Ascending aorta (tissue), 2 donors: ENCODE data around the gene MEIKIN. TPM values are rescaled to one million over a fixed set of nuclear protein-coding genes. Genes with fewer than 3 reads are reported as not detected.

Source experiments
- DNase-seq, 2 donors: peaks; one replicate each; pipeline ENCODE4 v3.0.0-alpha.2; 2019; ENCODE audit warnings: low spot score in 2 of 2
- H3K27ac ChIP-seq, 2 donors: fragments of 200-600 bp; sonication (generic); one replicate each; pipeline ENCODE4 v1.5.1; 2016 to 2017; ENCODE audit warnings: mild to moderate bottlenecking in 1 of 2
- H3K27me3 ChIP-seq: fragments of 200-600 bp; sonication (generic); one replicate; pipeline ENCODE4 v1.5.1; 2017
- H3K36me3 ChIP-seq, 2 donors: fragments of 200-600 bp; sonication (generic); one replicate each; pipeline ENCODE4 v1.5.1; 2016
- H3K4me1 ChIP-seq, 2 donors: fragments of 200-600 bp; sonication (generic); one replicate each; pipeline ENCODE4 v1.5.1; 2016 to 2017; ENCODE audit warnings: mild to moderate bottlenecking in 1 of 2
- H3K4me3 ChIP-seq, 2 donors: fragments of 200-600 bp; sonication (generic); one replicate each; pipeline ENCODE4 v1.5.1; 2016 to 2017; ENCODE audit warnings: mild to moderate bottlenecking in 1 of 2
- H3K9me3 ChIP-seq, 2 donors: fragments of 200-600 bp; sonication (generic); one replicate each; pipeline ENCODE4 v1.5.1; 2016
- intact Hi-C: fragments of 100-400 bp; cut with DNase I; formaldehyde crosslinking; loops from one replicate; pipeline ENCODE4 v1.15.1; 2023
- total RNA-seq: library from RNA; depleted of rRNA; stranded (reverse); fragments of >200 nt; gene quantifications from one replicate; pipeline ENCODE4 v1.1.0, GENCODE V29; 2016
- TF ChIP-seq, protein P1 (sequence below), 3 experiments: fragments of 200-600 bp in 2 of 3; fragments of 450-650 bp in 1 of 3; sonication (generic) in 2 of 3; IDR thresholded peaks; one replicate each; pipeline ENCODE4 v1.5.1; 2016 to 2019; ENCODE audit warnings: antibody characterized with exemption in 3 of 3, mild to moderate bottlenecking in 1 of 3, moderate library complexity in 1 of 3

The MEIKIN gene
- total RNA-seq, 1 donor from 2014 or later: not detected

DNA sequence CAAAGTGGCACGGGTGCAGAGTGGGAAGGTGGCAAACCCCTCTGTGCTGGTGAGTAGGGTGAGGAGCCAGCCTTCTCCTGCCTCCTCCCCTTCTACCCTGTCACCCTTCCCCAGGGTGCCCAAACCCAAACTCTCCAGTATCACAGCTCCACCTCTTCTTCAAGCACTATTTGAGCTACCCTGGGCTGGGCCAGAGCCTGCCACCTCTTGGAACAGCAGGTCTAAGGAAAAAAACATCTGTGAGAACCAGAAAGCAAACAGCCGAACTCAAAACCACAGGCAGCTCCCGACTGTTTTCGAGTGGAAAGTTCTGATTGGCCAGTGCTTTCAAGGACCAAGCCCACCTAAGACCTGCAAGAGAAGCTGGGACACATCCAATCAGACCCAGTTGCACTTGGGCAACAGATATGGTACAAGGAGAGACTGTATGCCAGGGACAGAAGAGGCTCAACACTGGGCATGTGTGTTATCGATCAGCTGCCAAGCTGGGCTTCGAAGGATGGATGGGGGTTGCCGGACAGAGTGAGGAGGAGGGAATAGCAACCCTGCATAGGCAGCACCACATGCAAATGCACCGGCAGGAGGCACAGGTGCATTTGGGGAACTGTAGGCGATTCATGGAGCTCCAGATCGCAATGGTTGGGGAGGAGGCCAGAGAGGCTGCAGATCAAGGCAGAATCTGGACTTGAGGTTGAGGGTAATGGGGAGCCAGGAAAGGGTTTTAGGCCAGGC is 46.3 kb upstream of the MEIKIN start:
- Histone ChIP-seq H3K36me3 (no peaks in the 10 kb centered on the region), H3K9me3 (no peaks in the 10 kb centered on the region), H3K27me3 (no peaks in the 10 kb centered on the region), H3K4me3 (no peak overlapping the region), H3K27ac (no peak overlapping the region), H3K4me1 (no peaks in the 10 kb centered on the region)
- TF ChIP-seq, protein P1, sequence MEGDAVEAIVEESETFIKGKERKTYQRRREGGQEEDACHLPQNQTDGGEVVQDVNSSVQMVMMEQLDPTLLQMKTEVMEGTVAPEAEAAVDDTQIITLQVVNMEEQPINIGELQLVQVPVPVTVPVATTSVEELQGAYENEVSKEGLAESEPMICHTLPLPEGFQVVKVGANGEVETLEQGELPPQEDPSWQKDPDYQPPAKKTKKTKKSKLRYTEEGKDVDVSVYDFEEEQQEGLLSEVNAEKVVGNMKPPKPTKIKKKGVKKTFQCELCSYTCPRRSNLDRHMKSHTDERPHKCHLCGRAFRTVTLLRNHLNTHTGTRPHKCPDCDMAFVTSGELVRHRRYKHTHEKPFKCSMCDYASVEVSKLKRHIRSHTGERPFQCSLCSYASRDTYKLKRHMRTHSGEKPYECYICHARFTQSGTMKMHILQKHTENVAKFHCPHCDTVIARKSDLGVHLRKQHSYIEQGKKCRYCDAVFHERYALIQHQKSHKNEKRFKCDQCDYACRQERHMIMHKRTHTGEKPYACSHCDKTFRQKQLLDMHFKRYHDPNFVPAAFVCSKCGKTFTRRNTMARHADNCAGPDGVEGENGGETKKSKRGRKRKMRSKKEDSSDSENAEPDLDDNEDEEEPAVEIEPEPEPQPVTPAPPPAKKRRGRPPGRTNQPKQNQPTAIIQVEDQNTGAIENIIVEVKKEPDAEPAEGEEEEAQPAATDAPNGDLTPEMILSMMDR (IDR thresholded peaks at IDR 0.05): no peak
- intact Hi-C loops: no loop called here
- no peak for DNase-seq

DNA sequence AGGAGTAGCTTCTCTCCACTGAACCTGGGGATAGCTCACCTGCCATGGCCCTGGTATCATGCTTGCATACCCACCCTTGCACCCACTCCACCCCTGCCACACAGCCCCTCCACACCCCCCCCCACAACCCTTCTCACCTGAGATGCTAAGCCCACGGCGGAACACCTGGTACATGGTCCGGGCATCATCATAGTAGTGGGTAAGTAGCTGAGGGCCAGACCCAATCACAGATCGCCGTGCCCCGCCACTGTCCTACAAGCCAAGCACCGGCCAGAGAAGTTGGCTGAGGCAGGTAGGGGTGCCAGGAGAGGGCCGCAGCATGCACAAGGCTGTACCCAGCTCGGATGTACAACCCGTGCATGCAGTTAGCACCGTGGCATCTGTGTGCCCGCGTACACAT is 45.3 kb upstream of the MEIKIN start:
- TF ChIP-seq, protein P1 (IDR thresholded peaks at IDR 0.05): no peak
- H3K27me3 ChIP-seq: no peaks in the 10 kb centered on the region
- no peaks in the 10 kb centered on the region for H3K4me1 ChIP-seq
- intact Hi-C loops: no loop called here
- no peaks in the 10 kb centered on the region for H3K9me3 ChIP-seq
- H3K4me3 ChIP-seq: no peak overlapping the region
- no peaks in the 10 kb centered on the region for H3K36me3 ChIP-seq
- DNase-seq: no peak
- no peak overlapping the region for H3K27ac ChIP-seq

DNA sequence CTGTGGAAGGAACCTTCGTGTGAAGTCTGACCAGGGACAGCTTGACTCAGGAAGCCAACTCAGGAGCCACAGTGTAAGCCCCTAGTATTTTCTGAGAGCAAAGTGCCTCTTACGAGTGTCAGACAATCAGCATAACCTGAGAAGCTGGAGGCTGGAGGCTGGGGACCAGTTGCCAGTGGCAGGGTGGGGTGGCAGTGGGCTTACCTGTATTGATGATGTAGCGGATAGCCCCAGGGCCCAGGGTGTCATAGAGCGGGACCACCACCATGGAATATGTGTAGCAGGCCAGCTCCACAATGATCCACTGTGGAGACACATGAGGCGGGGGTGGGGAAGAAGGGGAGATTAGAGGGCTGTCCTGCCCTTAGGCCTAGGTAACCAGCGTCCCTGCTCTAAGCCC is 43.1 kb upstream of the MEIKIN start:
- H3K4me1 ChIP-seq: no peaks in the 10 kb centered on the region
- no peak for DNase-seq
- intact Hi-C loops: no loop called here
- H3K4me3 ChIP-seq: no peak overlapping the region
- H3K27me3 ChIP-seq: no peaks in the 10 kb centered on the region
- H3K36me3 ChIP-seq: no peaks in the 10 kb centered on the region
- H3K9me3 ChIP-seq: no peaks in the 10 kb centered on the region
- H3K27ac ChIP-seq: no peak overlapping the region
- TF ChIP-seq, protein P1 (IDR thresholded peaks at IDR 0.05): no peak

DNA sequence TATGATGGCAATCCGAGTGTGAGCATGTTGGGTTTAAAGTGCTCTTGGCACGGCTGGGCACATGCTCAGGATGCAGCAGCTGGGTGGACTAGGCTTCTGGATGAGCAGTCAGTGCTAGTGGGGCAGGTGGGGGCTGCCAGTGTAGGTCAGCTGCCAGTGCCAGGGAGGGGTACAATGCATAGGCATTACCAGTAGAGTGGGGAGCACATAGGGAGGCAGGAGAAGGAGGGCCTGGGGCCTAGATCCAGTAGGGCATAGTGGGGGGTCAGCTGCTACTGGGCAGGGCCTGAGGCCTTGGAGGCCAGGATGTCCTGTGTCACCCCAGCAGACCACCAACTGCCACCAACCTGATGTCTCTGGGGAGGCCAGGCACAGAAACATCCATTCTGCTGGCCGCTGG is 41.8 kb upstream of the MEIKIN start:
- Histone ChIP-seq H3K27me3 (no peaks in the 10 kb centered on the region), H3K27ac (no peak overlapping the region), H3K4me3 (no peak overlapping the region), H3K9me3 (no peaks in the 10 kb centered on the region), H3K36me3 (no peaks in the 10 kb centered on the region), H3K4me1 (no peaks in the 10 kb centered on the region)
- intact Hi-C loops: no loop called here
- DNase-seq: no peak
- TF ChIP-seq, protein P1 (IDR thresholded peaks at IDR 0.05): no peak

DNA sequence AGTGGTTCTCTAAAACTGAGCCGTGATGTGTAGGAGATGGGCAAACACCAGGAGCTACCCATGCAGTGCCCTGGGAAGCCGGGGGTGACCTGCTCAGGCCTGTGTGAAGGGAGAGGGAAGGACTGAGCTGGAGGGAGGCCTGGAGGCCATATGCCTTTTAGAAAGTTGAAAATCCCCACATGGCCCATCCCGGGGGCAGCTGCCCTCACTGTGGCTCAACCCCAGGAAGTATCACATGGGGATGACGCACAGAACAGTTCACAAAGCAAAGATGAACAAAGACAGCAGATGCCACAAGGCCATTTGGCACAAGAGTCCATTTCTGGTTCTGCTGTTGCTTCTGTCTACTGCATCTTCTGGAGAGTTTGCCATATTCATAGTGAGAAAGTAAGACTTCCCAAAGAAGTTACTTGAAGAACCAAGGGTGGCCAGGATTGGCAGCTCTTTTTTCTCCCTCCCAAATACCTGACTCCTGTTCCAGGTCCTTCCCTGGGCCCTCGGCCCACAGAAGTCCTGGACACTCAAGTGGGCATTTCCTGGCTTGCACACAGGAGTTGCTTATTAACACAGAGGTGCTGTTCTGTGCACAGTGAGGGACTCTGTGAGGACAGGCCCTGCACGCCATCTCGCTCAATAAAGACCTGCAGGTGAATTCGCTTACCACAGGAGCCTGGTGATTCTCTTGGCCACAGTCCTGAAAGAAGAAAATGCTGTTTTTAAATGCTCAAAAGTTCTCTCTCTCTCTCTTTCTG is 40.9 kb upstream of the MEIKIN start:
- H3K4me1 ChIP-seq: no peaks in the 10 kb centered on the region
- no peak overlapping the region for H3K27ac ChIP-seq
- intact Hi-C loops: no loop called here
- TF ChIP-seq, protein P1 (IDR thresholded peaks at IDR 0.05): no peak
- no peak overlapping the region for H3K4me3 ChIP-seq
- H3K27me3 ChIP-seq: no peaks in the 10 kb centered on the region
- H3K9me3 ChIP-seq: no peaks in the 10 kb centered on the region
- no peak for DNase-seq
- H3K36me3 ChIP-seq: no peaks in the 10 kb centered on the region
